B cell (primary cell): ENCODE data around the gene SMKR1. TPM values are rescaled to one million over a fixed set of nuclear protein-coding genes. Genes with fewer than 3 reads are reported as not detected.

Experiments used
- ATAC-seq: fragments of 200-7000 bp; cut with Tn5 transposase; one replicate; pipeline ENCODE4 v1.10.0; 2021; ENCODE audit warnings: low read depth, mild to moderate bottlenecking, moderate number of reproducible peaks, moderate library complexity
- CTCF ChIA-PET: fragments of 350-600 bp; sonication (Branson Sonifier 250); formaldehyde crosslinking; loops from one replicate; lab custom pipeline; 2021; ENCODE audit warnings: antibody characterized with exemption, inconsistent platforms; lab: Charles Lee
- POLR2A ChIA-PET: fragments of 350-600 bp; sonication (Branson Sonifier 250); formaldehyde crosslinking; loops from one replicate; lab custom pipeline; 2021; ENCODE audit warnings: antibody characterized with exemption; lab: Charles Lee
- DNase-seq: peaks from one replicate; pipeline ENCODE4 v3.0.0; 2013
- H2AFZ ChIP-seq: 2 replicates; pipeline ENCODE4 v1.6.1; 2012; ENCODE audit warnings: mild to moderate bottlenecking, low read depth, low read length; ENCODE audit not compliant: insufficient read depth, poor library complexity, severe bottlenecking
- H3K27ac ChIP-seq, 2 donors: 1 replicate in 1 of 2; 2 replicates in 1 of 2; pipeline ENCODE4 v1.5.1; 2012 to 2013; ENCODE audit warnings: low read length in 2 of 2, mild to moderate bottlenecking in 2 of 2, moderate library complexity in 1 of 2
- H3K27me3 ChIP-seq, 4 experiments: fragments of 200-600 bp in 1 of 4; sonication (generic) in 1 of 4; replicated peaks in 1 of 4; 1 replicate in 2 of 4; 2 replicates in 2 of 4; pipeline versions ENCODE4 v1.6.1 to v1.7.0; 2013 to 2016; ENCODE audit warnings: low read length in 3 of 4, mild to moderate bottlenecking in 2 of 4, mixed read lengths in 1 of 4, moderate library complexity in 1 of 4; ENCODE audit not compliant: insufficient read depth in 4 of 4, control insufficient read depth in 3 of 4; ENCODE audit errors: control extremely low read depth in 1 of 4
- H3K36me3 ChIP-seq, 2 experiments: replicated peaks in 1 of 2; 1 replicate in 1 of 2; 2 replicates in 1 of 2; pipeline versions ENCODE4 v1.6.1 to v1.7.1; 2013; ENCODE audit warnings: low read length in 1 of 2; ENCODE audit not compliant: insufficient read depth in 2 of 2, control insufficient read depth in 1 of 2; ENCODE audit errors: control extremely low read depth in 1 of 2, extremely low read depth in 1 of 2
- H3K4me1 ChIP-seq, 2 donors: fragments of 200-600 bp in 1 of 2; sonication (generic) in 1 of 2; 1 replicate in 1 of 2; 2 replicates in 1 of 2; pipeline versions ENCODE4 v1.5.1 to v1.6.1; 2013 to 2017; ENCODE audit warnings: low read length in 2 of 2; ENCODE audit not compliant: control insufficient read depth in 2 of 2, insufficient read depth in 2 of 2
- H3K4me2 ChIP-seq: replicated peaks from 2 replicates; pipeline ENCODE3; 2012; ENCODE audit warnings: mild to moderate bottlenecking, low read depth, low read length; ENCODE audit not compliant: poor library complexity, severe bottlenecking
- H3K4me3 ChIP-seq, 5 experiments: fragments of 200-600 bp in 1 of 5; sonication (generic) in 1 of 5; 1 replicate in 3 of 5; 2 replicates in 2 of 5; pipeline versions ENCODE4 v1.5.1 to v1.7.0; 2011 to 2016; ENCODE audit warnings: low read length in 4 of 5, mild to moderate bottlenecking in 4 of 5, low read depth in 2 of 5, control low read depth in 1 of 5, moderate library complexity in 1 of 5; ENCODE audit not compliant: insufficient read depth in 1 of 5; ENCODE audit errors: control extremely low read depth in 1 of 5, extremely low read depth in 1 of 5
- H3K79me2 ChIP-seq: fragments of 200-600 bp; sonication (generic); one replicate; pipeline ENCODE4 v1.6.0; 2016; ENCODE audit warnings: low read length; ENCODE audit not compliant: control insufficient read depth, insufficient read depth
- H3K9ac ChIP-seq: fragments of 200-600 bp; sonication (generic); 2 replicates; pipeline ENCODE4 v1.6.1; 2017; ENCODE audit warnings: mild to moderate bottlenecking, low read length, moderate library complexity
- H3K9me3 ChIP-seq, 3 donors: one replicate each; pipeline versions ENCODE4 v1.6.1 to v1.7.1; 2013; ENCODE audit warnings: low read length in 2 of 3; ENCODE audit not compliant: control insufficient read depth in 2 of 3, insufficient read depth in 1 of 3; ENCODE audit errors: control extremely low read depth in 1 of 3
- H4K20me1 ChIP-seq: 2 replicates; pipeline ENCODE4 v1.6.0; 2012; ENCODE audit warnings: mild to moderate bottlenecking, low read length; ENCODE audit not compliant: insufficient read depth, control insufficient read depth, poor library complexity, severe bottlenecking
- H3K27ac Mint-ChIP-seq: one replicate; pipeline ENCODE4 v1.8.0; 2021; ENCODE audit warnings: mixed read lengths
- H3K27me3 Mint-ChIP-seq: one replicate; pipeline ENCODE4 v1.8.0; 2021; ENCODE audit warnings: mixed read lengths
- H3K4me1 Mint-ChIP-seq: one replicate; pipeline ENCODE4 v1.8.0; 2021; ENCODE audit warnings: mixed read lengths
- H3K4me3 Mint-ChIP-seq: one replicate; pipeline ENCODE4 v1.8.0; 2021; ENCODE audit warnings: mixed read lengths
- H3K9me3 Mint-ChIP-seq: one replicate; pipeline ENCODE4 v1.8.0; 2022; ENCODE audit warnings: mixed read lengths; ENCODE audit not compliant: insufficient read depth
- EZH2 ChIP-seq: IDR thresholded peaks from 2 replicates; pipeline ENCODE4 v1.6.1; 2012; ENCODE audit warnings: borderline replicate concordance, low read depth, mild to moderate bottlenecking, moderate library complexity, low read length; ENCODE audit not compliant: insufficient read depth, poor library complexity, severe bottlenecking
- WGBS: methylation state at CpG from one replicate; pipeline ENCODE4 v1.1.5; 2013; ENCODE audit warnings: missing lambda C conversion rate; ENCODE audit not compliant: insufficient coverage; 5-methylcytosine and 5-hydroxymethylcytosine counted together
- intact Hi-C: fragments of 100-400 bp; cut with micrococcal nuclease; formaldehyde crosslinking; loops from one replicate; pipeline ENCODE4 v1.10.0; 2022
- polyA plus RNA-seq: library from polyadenylated mRNA; depleted of rRNA; stranded (reverse); fragments of >200 nt; gene quantifications from 2 replicates; pipeline ENCODE4 v1.2.3, GENCODE V29; 2012
- total RNA-seq, 2 donors: library from RNA; stranded (reverse); fragments of 120-200 nt in 1 of 2; gene quantifications; 1 replicate in 1 of 2; 2 replicates in 1 of 2; pipeline versions ENCODE4 v1.2.3 to v1.2.4, GENCODE V29; 2013 to 2022
- TF ChIP-seq, protein P1 (sequence below): fragments of 200-600 bp; IDR thresholded peaks from one replicate; pipeline ENCODE4 v1.8.0; 2022; ENCODE audit warnings: antibody characterized with exemption, mild to moderate bottlenecking

SMKR1 gene
- total and polyA plus RNA-seq, 2 donors (not counting 1 experiment from before 2014, with no cell fraction given), result 0.58 to 2.9 TPM

DNA sequence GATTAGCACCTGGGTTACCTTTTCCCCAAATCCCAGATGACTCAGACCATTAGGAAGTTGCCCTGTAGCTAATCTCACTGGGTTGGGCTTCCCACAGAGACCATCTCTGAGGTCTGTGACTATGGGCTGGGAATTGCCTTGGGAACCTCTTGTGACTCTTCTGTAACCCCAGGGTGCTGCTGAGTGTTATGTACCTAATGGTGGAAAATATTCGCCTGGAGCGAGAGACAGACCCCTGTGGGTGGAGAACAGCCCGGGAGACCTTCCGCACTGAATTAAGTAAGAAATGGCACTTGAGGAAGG, 48.1 kb upstream of the SMKR1 start:
- no peak overlapping the region for H3K4me3 ChIP-seq
- no peaks in the 10 kb centered on the region for H3K27me3 ChIP-seq
- H3K27me3 Mint-ChIP-seq, result no peaks in the 10 kb centered on the region
- TF ChIP-seq EZH2, result no peak
- H3K27ac ChIP-seq, result no peak overlapping the region
- H4K20me1 ChIP-seq, result no peaks in the 10 kb centered on the region
- ATAC-seq (no peak), DNase-seq (no peak)
- H3K4me2 ChIP-seq, result no peak overlapping the region
- no peaks in the 10 kb centered on the region for H3K4me1 ChIP-seq
- no peak overlapping the region for H3K9ac ChIP-seq
- WGBS, result 94% methylated on average over 4 of the region's 4 CpGs
- H3K79me2 ChIP-seq, result no peaks in the 10 kb centered on the region
- no peaks in the 10 kb centered on the region for H3K36me3 ChIP-seq
- no peak overlapping the region for H2AFZ ChIP-seq
- H3K4me3 Mint-ChIP-seq, result no peak overlapping the region
- ChIA-PET CTCF (interaction anchor here (1.7 kb wide), 1 partner anchor 17 kb away, joined by 5 read pairs; no protein-coding TSS in a partner anchor), POLR2A (no interaction called here)
- H3K9me3 ChIP-seq, result no peaks in the 10 kb centered on the region
- H3K4me1 Mint-ChIP-seq, result no peaks in the 10 kb centered on the region
- intact Hi-C loops, result no loop called here
- peaks cover under 1% of the 10 kb centered on the region for H3K9me3 Mint-ChIP-seq
- H3K27ac Mint-ChIP-seq, result no peak overlapping the region

DNA sequence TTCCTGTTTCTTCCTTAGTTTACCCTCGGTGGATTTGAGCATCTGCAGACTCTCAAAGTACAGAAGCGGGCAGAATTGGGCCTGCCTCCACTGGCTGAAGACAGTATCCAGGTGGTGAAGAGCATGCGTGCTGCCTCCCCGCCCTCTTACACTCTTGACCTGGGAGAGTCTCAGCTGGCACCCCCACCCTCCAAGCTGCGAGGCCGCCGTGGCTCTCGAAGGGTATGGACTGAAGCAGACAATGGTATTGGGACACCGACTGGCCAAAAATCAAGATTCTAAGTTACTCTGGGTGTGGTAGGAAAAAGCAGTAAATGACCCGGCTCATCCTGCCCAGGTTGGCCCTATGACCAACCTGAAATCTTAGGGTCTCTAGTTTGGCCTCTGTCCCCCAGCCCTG, 45.9 kb upstream of the SMKR1 start:
- no peak for TF ChIP-seq EZH2
- TF ChIP-seq, protein P1, sequence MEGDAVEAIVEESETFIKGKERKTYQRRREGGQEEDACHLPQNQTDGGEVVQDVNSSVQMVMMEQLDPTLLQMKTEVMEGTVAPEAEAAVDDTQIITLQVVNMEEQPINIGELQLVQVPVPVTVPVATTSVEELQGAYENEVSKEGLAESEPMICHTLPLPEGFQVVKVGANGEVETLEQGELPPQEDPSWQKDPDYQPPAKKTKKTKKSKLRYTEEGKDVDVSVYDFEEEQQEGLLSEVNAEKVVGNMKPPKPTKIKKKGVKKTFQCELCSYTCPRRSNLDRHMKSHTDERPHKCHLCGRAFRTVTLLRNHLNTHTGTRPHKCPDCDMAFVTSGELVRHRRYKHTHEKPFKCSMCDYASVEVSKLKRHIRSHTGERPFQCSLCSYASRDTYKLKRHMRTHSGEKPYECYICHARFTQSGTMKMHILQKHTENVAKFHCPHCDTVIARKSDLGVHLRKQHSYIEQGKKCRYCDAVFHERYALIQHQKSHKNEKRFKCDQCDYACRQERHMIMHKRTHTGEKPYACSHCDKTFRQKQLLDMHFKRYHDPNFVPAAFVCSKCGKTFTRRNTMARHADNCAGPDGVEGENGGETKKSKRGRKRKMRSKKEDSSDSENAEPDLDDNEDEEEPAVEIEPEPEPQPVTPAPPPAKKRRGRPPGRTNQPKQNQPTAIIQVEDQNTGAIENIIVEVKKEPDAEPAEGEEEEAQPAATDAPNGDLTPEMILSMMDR, result no peak
- Mint-ChIP-seq H3K4me1 (no peaks in the 10 kb centered on the region), H3K27ac (no peak overlapping the region), H3K27me3 (no peaks in the 10 kb centered on the region), H3K9me3 (no peaks in the 10 kb centered on the region), H3K4me3 (no peak overlapping the region)
- no peak overlapping the region for H3K9ac ChIP-seq
- no peaks in the 10 kb centered on the region for H3K79me2 ChIP-seq
- no peaks in the 10 kb centered on the region for H3K4me1 ChIP-seq
- DNase-seq (no peak), ATAC-seq (no peak)
- ChIA-PET POLR2A (no interaction called here), CTCF (interaction anchor here (0.7 kb wide), 1 partner anchor 91 kb away, joined by 3 read pairs; no protein-coding TSS in a partner anchor)
- H3K4me2 ChIP-seq, result no peak overlapping the region
- 100% methylated on average over 5 of the region's 10 CpGs for WGBS
- intact Hi-C loops, result no loop called here
- H2AFZ ChIP-seq, result no peak overlapping the region
- H3K27me3 ChIP-seq, result no peaks in the 10 kb centered on the region
- H4K20me1 ChIP-seq, result no peaks in the 10 kb centered on the region
- no peak overlapping the region for H3K27ac ChIP-seq
- no peaks in the 10 kb centered on the region for H3K9me3 ChIP-seq
- no peaks in the 10 kb centered on the region for H3K36me3 ChIP-seq
- H3K4me3 ChIP-seq, result no peak overlapping the region
